HG03095 (cell line): ENCODE measurements around the gene PCDH19.
"Not testable (repeated sequence)": the region's sequence is repeated elsewhere in the genome, so short reads cannot be mapped to it uniquely, and the experiment has no call there.

Experiments
- ATAC-seq: cut with Tn5 transposase; IDR thresholded peaks from one replicate; pipeline ENCODE4 v1.9.1; 2021; ENCODE audit warnings: moderate library complexity; ENCODE audit not compliant: unreplicated experiment

The PCDH19 gene

GRCh38 chrX:100409610-100410590 lies at the start of gene PCDH19:
Gene PCDH19, minus strand, starts transcription at chrX:100410273. Its CDS starts 1,676 bp downstream, at chrX:100408597.
- ATAC-seq, result no peak

- no peak for ATAC-seq
Measured at GRCh38 chrX:100449696-100450608, 39.9 kb upstream of the PCDH19 start.

- no peak for ATAC-seq
Measured at GRCh38 chrX:100447655-100448397, 37.8 kb upstream of the PCDH19 start.

- no peak for ATAC-seq
Measured at GRCh38 chrX:100445593-100445992, 35.5 kb upstream of the PCDH19 start.

GRCh38 chrX:100441321-100441720 lies 31.2 kb upstream of the PCDH19 start:
- ATAC-seq, result not testable (repeated sequence)

- ATAC-seq, result no peak
Measured at GRCh38 chrX:100440006-100440405, 29.9 kb upstream of the PCDH19 start.

- no peak for ATAC-seq
Measured at GRCh38 chrX:100435726-100436125, 25.7 kb upstream of the PCDH19 start.

GRCh38 chrX:100424012-100424411 lies 13.9 kb upstream of the PCDH19 start:
- no peak for ATAC-seq

GRCh38 chrX:100418556-100418955 lies 8.5 kb upstream of the PCDH19 start:
- no peak for ATAC-seq

GRCh38 chrX:100417681-100418080 lies 7.6 kb upstream of the PCDH19 start:
- no peak for ATAC-seq

GRCh38 chrX:100413229-100413628 lies 3.2 kb upstream of the PCDH19 start:
- ATAC-seq, result peak; percentile 58

GRCh38 chrX:100411802-100412715 lies 2.0 kb upstream of the PCDH19 start:
- no peak for ATAC-seq

- ATAC-seq, result no peak
Measured at GRCh38 chrX:100410901-100411801, 1.1 kb upstream of the PCDH19 start.

- no peak for ATAC-seq
Measured at GRCh38 chrX:100408713-100409609, 1.1 kb downstream of the PCDH19 start.

- no peak for ATAC-seq
Measured at GRCh38 chrX:100407784-100408712, 2.0 kb downstream of the PCDH19 start.

GRCh38 chrX:100407147-100407783 lies 2.8 kb downstream of the PCDH19 start:
- no peak for ATAC-seq
